ENCODE data around the gene CCDC57. TPM values are rescaled to one million over a fixed set of nuclear protein-coding genes. Genes with fewer than 3 reads are reported as not detected.
A peak's percentile ranks its signal among the peaks of the same experiment; 100 is the strongest.

The CCDC57 gene
- total RNA-seq, 1 donor from 2014 or later = 3.4 TPM

DNA sequence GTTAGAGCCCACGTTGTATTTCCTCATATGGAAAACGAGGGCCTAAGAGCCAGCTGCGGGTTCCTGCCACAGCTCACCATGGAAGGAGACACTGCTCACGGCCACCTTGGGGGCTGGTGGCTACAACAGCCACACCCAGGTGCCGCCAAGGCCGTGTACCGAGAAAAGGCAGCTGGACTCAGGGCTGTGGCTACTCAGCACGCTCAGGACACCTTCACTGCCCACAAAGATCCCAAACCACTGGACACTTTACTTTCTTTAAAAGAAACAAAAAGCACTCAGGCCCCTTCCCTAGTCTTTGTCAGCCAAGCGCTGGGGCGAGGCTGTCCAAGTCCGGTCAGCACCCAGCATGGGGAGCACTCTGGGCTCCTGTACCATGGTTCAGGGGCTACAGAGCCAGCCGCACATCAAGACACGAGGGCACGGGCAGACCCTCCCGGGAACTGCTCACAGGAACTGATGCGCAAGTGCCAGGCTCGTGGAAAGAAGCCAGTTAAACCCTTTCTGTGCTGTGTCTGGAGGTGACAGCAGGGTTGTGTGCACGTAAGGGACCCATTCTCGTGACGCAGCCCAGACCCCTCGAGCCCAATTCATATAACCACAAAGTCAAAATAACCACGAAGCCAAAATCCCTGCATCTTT, 34.7 kb upstream of the CCDC57 start:
- DNase-seq (ENCODE audit: low read depth in 2 of 2) = no peak

DNA sequence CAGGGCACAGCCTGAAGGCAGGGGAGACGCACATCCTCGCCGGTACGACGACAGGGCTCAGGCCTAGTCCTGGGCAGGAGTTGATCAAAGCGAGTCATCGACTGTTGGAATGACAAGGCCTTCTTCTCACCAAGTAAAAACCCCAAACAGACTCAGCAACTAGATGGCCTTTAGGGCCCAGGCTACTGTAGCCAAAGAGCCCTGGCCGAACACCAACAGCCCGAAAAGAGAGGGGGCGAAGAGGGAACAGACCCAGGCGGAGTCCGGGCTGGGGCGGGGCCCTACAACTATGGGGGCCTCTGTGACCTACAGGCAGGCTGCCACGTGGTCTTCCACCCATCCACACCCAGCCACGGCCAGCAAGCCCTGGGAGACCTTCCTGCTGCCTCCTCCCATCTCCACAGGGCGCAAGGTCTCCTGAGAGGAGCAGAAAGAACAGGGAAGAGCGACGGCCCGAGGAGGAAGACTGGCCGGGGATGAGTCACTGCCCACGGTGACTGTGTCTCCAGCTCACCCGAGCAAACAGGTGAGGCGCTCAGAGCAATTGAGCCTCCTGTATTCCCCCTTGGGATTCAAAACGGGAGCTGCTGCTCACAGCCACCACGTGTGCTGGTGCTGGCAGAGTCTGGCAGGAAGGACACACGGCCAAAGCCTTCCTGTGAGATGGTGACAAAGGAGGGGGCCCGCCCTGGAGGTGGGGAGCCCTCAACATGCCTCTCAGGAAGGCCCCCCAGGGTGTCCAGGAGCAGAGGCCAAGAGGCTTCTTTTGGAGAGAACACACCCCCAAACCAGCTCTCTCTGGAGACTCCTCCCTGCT, 33.9 kb upstream of the CCDC57 start:
- DNase-seq (ENCODE audit: low read depth in 2 of 2) = peak; percentile 69 to 73

DNA sequence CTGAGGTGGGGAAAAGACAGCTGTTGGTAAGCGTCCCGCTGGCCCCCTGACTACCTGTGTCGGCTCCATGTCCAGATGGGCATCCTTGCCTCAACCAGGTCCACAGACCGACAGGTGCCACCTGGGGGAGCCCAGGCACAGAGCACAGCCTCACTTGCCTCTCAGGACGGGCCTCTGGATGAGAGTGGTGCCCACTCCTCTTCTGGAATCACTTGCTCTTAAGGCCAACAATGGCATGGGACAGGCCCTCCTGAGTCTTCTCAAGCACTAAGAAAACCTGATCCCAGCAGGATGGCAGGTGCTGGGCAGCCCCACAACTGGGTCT, 33.4 kb upstream of the CCDC57 start:
- no peak for DNase-seq (ENCODE audit: low read depth in 2 of 2)

DNA sequence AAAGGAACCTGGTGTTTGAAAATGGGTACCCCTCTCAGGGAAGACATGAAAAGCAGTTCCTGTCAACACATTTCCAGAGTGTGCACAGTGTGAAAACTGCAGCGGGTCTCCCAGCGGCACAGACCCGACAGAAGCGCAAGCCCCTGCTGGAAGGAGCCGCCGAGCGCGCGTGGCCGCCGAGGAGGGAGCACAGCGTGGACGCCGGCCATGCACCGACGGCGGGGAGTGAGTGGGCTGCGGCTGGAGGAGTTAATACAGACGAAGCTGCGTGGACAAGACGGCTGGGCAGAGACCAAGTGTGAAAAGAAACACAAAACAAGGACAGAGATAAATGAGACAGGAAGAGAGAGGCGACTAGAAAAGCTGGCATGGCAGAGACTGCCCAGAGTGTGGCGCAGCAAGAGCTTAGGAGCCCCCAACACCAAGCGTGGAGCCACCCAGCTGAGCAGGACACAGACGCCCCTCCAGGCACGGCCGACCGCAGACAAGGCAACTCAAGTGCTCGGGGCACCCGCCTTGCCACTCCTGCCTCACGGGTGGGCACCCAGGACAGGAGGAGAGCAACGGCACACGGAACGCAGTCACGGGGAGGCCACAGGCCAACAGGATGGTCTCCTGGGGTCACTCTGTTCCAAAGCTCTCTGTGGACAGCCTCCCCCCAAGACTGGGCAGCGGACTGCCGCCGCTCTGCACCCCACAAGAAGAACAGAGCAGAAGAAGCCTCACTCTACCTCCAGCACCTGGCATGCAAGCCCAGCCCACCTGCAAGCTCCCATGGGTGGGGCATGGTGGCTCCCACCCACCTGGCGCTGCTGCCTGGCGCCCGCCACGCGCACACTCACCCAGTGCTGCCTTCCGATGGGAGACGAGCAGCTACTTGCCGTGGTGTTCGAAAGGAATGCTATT, 32.7 kb upstream of the CCDC57 start:
- no peak for DNase-seq (ENCODE audit: low read depth in 2 of 2)

DNA sequence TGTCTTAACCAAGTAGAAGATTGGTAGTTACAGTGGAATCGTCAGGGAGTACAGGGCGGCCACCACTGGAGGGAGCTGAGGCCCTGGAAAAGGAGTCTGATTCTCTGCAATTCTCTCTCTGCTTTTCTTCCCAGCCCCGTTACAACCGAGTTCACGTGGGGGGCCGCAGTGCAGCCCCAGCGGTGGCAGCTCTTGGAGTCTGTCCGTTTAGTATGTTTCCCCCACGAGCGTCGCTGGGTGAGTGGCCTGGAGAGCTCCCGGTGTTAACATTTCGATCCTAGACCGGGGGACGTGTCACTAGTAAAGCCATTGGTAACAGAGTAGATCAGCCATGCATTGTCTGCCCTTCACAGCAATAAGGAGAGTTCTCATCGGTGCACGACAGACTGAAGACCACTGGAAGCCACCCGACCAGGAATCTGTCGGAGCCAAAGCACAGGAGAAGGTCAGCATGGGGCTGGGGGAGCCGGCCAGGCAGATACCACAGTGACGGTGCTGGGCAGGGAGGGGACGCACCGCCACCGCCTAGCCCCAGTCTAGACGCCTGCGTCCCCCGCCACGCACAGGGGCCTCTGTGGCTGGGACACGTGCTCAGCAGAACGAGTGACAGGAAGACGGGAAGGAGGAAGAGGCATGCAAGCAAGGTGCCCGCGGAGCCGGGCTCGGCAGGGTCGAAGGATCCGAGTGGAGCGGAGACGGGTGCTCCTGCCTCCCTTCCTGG, 31.9 kb upstream of the CCDC57 start:
- peak; percentile 47 to 48 for DNase-seq (ENCODE audit: low read depth in 2 of 2)

DNA sequence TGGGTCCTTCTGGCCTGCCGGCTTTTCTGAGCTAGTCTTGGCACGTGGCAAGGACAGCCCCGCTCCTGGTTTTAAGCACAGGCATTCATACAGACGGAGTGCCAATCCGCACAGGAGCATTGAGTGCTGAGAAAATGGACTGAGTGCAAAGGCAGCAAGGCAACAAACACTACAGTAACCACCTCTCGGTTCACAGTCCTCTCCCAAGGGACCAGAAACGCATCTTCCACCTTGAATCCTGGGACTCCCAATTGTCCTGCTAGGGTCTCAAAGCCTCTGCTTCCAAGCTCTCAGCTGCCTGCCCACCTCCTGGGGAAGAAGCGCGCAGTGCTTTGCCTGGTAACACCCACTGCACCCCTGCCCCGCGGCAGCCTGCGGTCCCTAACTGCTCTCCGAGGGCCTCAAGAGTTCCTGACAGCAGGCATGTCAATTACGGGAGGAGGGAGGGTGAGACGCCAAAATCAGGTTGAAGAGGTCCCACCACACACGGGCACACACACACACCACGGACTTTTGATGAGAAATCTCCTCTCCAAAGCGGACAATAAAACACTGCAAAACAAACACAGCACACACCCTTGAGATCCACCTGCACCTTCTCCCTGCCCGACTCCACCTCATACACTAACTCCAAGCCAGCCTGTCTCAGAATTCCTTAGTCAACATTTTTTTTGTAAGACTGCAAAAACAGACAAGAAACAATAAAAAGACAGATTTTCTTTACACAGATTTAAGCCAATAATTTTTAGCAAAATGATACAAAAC, 31.2 kb upstream of the CCDC57 start:
- DNase-seq (ENCODE audit: low read depth in 2 of 2) = no peak

DNA sequence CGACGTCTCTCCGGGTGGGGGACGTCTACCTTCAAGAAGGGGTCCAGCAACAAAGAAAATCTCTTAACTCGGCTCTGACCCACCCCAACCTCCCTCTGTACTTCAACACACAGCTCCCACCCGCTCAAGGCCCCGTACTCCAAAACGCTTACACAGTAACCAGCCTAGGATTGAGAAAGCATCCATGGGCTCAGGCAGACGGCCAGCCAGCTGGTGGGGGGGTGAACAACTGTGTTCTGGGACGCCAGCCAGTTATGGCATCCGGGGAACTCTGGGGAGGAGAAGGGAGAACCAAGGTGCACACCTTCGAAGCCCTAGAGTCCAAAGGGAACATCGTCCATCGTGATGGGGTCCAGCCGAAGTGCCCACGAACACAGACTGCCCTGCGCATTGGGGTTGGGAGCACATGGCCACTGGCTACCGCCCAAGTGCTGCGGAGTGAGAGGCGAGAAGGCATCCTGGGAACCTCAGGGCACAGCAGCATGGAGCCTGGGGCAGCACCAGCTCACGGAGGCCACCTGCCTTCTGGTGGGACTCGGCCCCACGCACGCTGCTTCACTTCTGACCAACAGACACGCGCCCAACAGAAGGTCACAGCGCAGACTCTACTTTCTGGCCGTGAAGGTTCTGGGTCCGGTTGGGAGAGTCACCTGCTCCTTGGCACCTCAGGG, 30.5 kb upstream of the CCDC57 start:
- no peak for DNase-seq (ENCODE audit: low read depth in 2 of 2)

DNA sequence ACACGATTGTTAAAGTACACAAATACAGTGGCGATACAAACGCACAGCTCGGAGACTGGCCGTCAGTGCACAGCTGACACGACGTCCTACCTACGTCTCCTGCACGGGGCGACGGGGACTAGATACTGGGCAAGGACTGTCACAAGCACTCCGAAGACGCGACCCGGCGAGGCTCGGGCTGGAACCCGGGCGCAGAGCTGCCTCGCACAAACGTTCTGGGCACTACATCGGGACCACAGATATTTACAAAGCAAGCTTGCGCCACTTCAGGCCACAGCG, 30.0 kb upstream of the CCDC57 start:
- no peak for DNase-seq (ENCODE audit: low read depth in 2 of 2)

DNA sequence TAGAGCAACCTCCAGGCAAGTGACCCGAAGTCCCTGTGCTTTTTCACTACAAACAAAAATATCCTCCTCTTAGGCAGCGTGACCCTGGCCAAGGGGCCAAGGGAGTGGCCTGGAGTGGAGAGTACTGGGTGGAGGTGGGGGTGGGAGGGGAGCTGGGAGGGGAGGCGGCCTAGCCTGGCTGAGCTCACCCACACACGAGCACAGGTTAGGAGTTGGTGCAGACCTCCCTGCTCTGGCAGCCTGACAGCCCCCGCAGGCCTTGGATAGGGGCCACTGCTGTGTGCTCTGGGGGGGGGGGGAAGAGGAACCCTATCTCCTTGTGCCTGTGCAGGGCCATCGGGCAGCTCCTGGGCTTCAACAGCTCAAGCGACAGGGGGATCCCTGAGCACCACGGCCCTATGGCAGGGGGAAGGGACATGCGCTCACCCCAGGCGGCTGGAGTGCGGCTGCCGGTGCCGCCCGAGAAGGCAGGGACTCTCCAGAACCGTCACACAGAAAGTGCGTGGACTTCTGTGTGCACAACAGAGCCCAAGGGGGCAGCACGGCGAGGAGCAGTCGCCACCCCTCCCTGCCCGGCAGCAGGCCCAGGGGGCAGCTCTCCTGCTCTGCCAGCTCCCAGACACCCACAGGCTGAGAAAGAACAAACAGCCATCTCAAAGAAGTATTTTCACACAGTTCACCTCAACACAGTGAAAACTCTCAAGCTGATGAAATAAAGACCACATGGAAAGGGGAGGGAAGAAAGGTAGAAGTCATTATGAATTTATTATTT, 29.5 kb upstream of the CCDC57 start:
- DNase-seq (ENCODE audit: low read depth in 2 of 2) = peak in 1 of 2 donors; percentile 31

DNA sequence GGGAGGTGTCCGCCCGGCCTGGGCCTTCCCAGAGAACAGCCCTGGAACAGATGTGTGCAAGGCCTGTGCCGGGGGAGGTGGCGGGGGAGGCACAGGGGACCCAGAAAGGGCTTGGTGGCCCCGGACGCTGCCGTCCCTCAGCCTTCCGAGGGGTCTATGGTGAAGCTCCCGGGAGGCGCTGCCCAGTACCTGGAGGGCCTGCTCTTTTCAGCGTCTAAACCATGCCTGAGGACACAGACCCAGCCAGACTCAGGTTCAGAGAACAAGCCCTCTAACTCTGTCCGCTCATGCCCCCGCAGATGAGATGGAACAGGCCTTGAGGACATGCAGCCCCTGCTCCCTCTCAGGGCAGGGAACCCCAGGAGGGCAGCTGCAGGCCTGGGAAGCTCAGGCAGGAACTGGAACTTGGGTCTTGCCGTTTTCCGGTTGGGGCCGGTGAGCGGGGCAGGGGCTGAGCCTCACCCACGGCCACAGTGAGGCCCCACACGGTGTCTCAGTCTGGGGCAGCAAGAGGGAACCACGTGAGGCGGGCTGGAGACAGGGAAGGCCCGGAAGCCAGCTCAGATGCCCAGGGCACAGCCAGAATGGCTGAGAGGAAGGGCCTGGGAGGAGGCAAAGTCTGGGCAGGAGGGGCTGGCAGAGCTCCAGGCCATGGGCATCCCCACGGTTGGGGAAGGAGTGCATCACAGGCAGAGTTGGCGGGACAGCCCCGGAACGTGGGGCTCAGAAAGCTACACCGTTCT, 28.7 kb upstream of the CCDC57 start:
- peak; percentile 57 to 84 for DNase-seq (ENCODE audit: low read depth in 2 of 2)

DNA sequence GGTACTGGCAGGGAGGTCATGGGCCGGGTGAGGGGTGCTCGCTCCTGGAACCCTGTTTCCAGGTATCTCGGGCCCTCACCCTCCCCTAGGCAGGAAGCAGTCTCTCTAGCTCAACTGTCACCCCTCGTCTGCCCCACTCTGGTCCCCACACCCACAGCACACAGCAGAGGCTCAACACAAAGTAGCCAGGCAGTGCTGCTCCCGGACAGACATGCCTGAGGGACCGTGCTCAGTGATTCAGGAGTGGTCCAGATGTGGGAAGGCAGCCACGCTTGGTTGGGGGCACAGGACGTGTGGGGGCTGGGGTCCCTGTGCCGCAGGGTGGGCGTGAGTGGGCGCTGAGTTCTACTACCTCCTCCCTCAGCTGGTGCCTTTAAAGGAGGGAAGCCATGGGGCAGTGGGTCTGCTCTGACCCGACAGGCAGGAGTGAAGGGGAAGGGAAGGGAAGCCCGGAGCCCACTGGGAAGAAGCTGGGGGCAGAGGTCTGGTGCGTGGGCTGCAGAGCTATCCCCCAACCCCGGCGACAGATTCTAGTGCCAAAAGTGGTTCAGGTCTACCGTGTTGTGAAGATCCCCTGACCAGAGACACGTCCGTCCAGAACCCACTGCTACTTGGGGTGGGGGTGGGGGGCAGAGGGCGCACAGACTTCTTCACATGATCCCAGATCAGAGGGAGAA, 28.0 kb upstream of the CCDC57 start:
- DNase-seq (ENCODE audit: low read depth in 2 of 2) = no peak

DNA sequence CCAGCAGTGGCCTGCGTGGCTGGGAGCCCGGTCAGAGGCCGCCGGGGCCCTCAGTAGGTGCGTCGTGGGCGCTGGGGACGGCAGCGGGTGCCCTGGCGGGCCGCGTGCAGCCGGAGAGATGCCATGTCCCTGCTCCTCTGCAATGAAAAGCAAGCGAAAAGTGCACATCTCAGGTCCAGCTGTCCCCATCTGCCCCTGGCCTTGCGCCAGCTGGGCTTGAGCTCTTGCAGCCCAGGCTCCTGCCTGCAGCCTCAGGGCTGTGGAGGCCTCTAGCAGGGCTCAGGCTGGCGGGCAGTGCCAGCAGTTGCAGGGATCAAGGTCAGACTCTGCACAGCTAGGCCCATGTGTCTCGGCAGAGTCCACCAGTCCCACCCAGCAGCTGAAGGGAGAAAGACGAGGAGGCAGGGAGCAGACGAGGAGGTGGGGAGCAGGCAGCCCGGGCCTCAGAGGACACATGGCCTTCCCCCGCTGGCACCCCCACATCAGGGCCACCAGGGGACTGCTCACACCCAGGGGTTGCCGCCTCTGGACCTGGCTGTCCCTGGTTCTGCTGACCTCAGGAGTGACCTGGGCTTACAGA, 27.4 kb upstream of the CCDC57 start:
- DNase-seq (ENCODE audit: low read depth in 2 of 2) = no peak

DNA sequence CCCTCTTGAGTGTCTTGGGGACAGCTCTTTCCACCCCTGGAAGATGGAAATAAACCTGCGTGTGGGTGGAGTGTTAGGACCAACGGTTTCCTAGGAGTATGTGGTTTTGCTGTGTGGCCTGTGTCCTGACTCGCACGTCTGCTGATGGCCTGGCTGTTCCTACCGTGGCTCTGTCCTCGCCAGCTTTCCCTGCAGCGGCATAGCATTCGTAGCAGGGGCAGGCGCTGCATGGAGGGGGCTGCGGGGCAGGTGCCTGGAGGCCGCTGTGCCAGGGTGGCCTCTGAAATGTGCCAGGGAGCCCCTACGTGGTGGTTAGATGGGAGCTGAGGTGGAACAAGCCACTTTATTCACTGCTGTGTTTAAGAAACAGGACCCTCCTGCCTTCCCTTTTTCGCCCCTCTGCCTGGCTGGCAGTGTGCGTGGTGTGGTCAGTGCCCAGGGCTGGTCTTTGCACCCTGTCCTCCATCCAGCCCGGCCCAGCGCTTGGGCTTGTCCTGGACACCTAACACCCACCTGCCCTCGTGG, 26.8 kb upstream of the CCDC57 start:
- no peak for DNase-seq (ENCODE audit: low read depth in 2 of 2)

DNA sequence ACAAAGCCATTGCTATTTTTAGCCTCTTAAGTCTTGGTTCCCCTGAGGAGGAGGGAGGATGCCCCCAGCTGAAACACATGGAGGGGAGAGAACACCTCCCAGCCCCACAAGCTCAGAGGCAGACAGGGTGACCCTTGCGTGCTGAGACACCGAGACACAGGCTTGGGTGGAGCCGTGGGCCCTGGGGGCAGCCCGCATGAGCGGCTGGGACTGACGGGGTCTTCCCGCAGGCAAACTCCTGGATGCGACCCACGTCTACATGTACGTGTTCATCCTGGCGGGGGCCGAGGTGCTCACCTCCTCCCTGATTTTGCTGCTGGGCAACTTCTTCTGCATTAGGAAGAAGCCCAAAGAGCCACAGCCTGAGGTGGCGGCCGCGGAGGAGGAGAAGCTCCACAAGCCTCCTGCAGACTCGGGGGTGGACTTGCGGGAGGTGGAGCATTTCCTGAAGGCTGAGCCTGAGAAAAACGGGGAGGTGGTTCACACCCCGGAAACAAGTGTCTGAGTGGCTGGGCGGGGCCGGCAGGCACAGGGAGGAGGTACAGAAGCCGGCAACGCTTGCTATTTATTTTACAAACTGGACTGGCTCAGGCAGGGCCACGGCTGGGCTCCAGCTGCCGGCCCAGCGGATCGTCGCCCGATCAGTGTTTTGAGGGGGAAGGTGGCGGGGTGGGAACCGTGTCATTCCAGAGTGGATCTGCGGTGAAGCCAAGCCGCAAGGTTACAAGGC, 26.0 kb upstream of the CCDC57 start:
- peak in 1 of 2 donors; percentile 72 for DNase-seq (ENCODE audit: low read depth in 2 of 2)

DNA sequence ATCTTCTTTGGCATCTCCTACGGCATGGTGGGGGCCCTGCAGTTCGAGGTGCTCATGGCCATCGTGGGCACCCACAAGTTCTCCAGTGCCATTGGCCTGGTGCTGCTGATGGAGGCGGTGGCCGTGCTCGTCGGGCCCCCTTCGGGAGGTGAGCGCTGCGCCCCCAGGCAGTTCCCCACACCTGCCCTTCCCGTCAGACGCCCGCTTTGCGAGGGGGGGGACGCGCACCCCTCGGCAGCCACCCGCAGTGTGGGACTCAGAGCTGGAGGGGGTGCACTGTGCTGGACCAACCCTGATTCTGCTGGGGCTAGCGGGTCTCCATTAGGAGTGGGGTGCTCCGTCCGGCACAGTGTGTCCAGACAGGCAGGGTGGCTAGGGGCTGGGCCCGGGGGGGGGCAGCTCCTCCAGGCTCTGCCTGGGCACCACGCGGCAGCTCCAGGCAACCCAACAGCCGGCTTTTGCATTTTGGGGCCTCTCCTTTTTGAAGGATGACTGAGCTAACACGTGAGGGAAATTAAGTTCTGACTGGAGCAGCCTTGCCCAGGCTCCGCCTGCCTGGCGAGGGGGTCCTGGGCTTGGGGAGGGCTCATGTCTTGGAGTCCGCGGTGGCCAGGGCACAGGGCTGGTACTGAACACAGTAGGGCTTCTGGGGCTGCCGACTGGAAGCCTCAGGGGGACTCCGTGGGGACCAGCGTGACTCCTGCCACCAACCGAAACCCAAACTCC, 25.3 kb upstream of the CCDC57 start:
- no peak for DNase-seq (ENCODE audit: low read depth in 2 of 2)

DNA sequence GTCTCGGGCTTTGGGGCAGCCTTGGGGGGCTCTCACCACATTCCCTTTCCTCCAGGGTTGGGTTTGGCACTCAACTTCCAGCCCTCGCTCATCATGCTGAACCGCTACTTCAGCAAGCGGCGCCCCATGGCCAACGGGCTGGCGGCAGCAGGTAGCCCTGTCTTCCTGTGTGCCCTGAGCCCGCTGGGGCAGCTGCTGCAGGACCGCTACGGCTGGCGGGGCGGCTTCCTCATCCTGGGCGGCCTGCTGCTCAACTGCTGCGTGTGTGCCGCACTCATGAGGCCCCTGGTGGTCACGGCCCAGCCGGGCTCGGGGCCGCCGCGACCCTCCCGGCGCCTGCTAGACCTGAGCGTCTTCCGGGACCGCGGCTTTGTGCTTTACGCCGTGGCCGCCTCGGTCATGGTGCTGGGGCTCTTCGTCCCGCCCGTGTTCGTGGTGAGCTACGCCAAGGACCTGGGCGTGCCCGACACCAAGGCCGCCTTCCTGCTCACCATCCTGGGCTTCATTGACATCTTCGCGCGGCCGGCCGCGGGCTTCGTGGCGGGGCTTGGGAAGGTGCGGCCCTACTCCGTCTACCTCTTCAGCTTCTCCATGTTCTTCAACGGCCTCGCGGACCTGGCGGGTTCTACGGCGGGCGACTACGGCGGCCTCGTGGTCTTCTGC, 24.6 kb upstream of the CCDC57 start:
- no peak for DNase-seq (ENCODE audit: low read depth in 2 of 2)
